Ovary (tissue), 3 donors: ENCODE data around the gene SLC4A2.

Experiments used
- CTCF ChIP-seq, 3 donors: fragments of 450-650 bp in 2 of 3; fragments of 200-600 bp in 1 of 3; IDR thresholded peaks; one replicate each; pipeline versions ENCODE4 v1.5.1 to v1.8.0; 2016 to 2022; ENCODE audit warnings: antibody characterized with exemption in 3 of 3, mild to moderate bottlenecking in 1 of 3
- EP300 ChIP-seq: sonication (generic); formaldehyde crosslinking; IDR thresholded peaks from one replicate; pipeline ENCODE4 v1.6.1; 2017; ENCODE audit warnings: antibody characterized with exemption
- POLR2A ChIP-seq: fragments of 450-650 bp; IDR thresholded peaks from one replicate; pipeline ENCODE4 v1.6.1; 2017; ENCODE audit warnings: antibody characterized with exemption, mild to moderate bottlenecking, moderate library complexity
- donor health status: DM: no; HTN: no; CAD: no.

- TF ChIP-seq POLR2A = no peak
- TF ChIP-seq CTCF (IDR thresholded peaks at IDR 0.05) = no peak
- no peak for TF ChIP-seq EP300
These were observed 29.7 kb downstream of the SLC4A2 start for GRCh38 chr7:151088856-151089699.
